HEK293 (cell line): ENCODE measurements around the gene GAS5.

ENCODE experiments used
- CTCF ChIA-PET: fragments of 350-600 bp; formaldehyde crosslinking; extraction: SDS; loops from one replicate; lab custom pipeline; 2021; ENCODE audit warnings: antibody characterized with exemption; lab: Yijun Ruan, JAX
- POLR2A ChIA-PET: fragments of 300-600 bp; formaldehyde crosslinking; extraction: SDS; loops from one replicate; lab custom pipeline; 2020; ENCODE audit warnings: antibody characterized with exemption, inconsistent platforms; lab: Yijun Ruan, JAX
- H3K27ac ChIP-seq: fragments of 200-500 bp; sonication (Bioruptor generic); 2 replicates; pipeline ENCODE4 v1.5.1; 2014; ENCODE audit warnings: low read depth, low read length, control low read depth, inconsistent platforms; ENCODE audit errors: extremely low read depth
- H3K36me3 ChIP-seq, 2 experiments: fragments of 200-500 bp in 1 of 2; sonication (Bioruptor generic) in 1 of 2; 1 replicate in 1 of 2; 2 replicates in 1 of 2; pipeline ENCODE4 v1.5.1; 2014 to 2017; ENCODE audit warnings: inconsistent platforms in 2 of 2, low read length in 2 of 2; ENCODE audit not compliant: control insufficient read depth in 2 of 2, insufficient read depth in 1 of 2
- H3K4me1 ChIP-seq: fragments of 200-500 bp; sonication (Bioruptor generic); 2 replicates; pipeline ENCODE4 v1.5.1; 2014; ENCODE audit warnings: mild to moderate bottlenecking, low read length, inconsistent platforms; ENCODE audit not compliant: control insufficient read depth, insufficient read depth
- H3K4me3 ChIP-seq: 2 replicates; pipeline ENCODE4 v1.5.1; 2011; ENCODE audit warnings: low read depth, mild to moderate bottlenecking, control low read depth, low read length, moderate library complexity
- H3K9me3 ChIP-seq: fragments of 200-500 bp; sonication (Bioruptor generic); 2 replicates; pipeline ENCODE4 v1.5.1; 2014; ENCODE audit warnings: low read depth, low read length, inconsistent platforms; ENCODE audit not compliant: control insufficient read depth, insufficient read depth
- AEBP2 ChIP-seq: fragments of 450-650 bp; formaldehyde crosslinking; IDR thresholded peaks from 2 replicates; pipeline ENCODE4 v1.5.1; 2016; ENCODE audit warnings: missing biosample characterization, missing genetic modification characterization, borderline replicate concordance
- GLI4 ChIP-seq: fragments of 450-650 bp; formaldehyde crosslinking; IDR thresholded peaks from 2 replicates; pipeline ENCODE4 v1.5.1; 2016; ENCODE audit warnings: missing biosample characterization, missing genetic modification characterization
- TRIM28 ChIP-seq: IDR thresholded peaks from 2 replicates; pipeline ENCODE4 v1.6.1; 2011; ENCODE audit warnings: low read length, control low read depth, borderline replicate concordance
- ZBTB1 ChIP-seq: fragments of 450-650 bp; formaldehyde crosslinking; IDR thresholded peaks from 2 replicates; pipeline ENCODE4 v1.5.1; 2016; ENCODE audit warnings: missing biosample characterization, missing genetic modification characterization
- ZBTB44 ChIP-seq: fragments of 450-650 bp; IDR thresholded peaks from 2 replicates; pipeline ENCODE4 v1.5.1; 2018; ENCODE audit warnings: missing biosample characterization, mild to moderate bottlenecking, missing genetic modification characterization
- ZBTB48 ChIP-seq: fragments of 450-650 bp; formaldehyde crosslinking; IDR thresholded peaks from 2 replicates; pipeline ENCODE4 v1.5.1; 2016; ENCODE audit warnings: missing biosample characterization, missing genetic modification characterization
- ZNF114 ChIP-seq: fragments of 450-650 bp; formaldehyde crosslinking; IDR thresholded peaks from 2 replicates; pipeline ENCODE4 v1.5.0; 2017; ENCODE audit warnings: missing biosample characterization, missing genetic modification characterization
- ZNF121 ChIP-seq: fragments of 450-650 bp; formaldehyde crosslinking; IDR thresholded peaks from 2 replicates; pipeline ENCODE4 v1.5.1; 2016; ENCODE audit warnings: missing biosample characterization, missing genetic modification characterization
- ZNF133 ChIP-seq: fragments of 450-650 bp; formaldehyde crosslinking; IDR thresholded peaks from 2 replicates; pipeline ENCODE4 v1.5.1; 2016; ENCODE audit warnings: missing biosample characterization, missing genetic modification characterization
- ZNF175 ChIP-seq: fragments of 450-650 bp; formaldehyde crosslinking; IDR thresholded peaks from 2 replicates; pipeline ENCODE4 v1.5.1; 2016; ENCODE audit warnings: missing biosample characterization, missing genetic modification characterization
- ZNF211 ChIP-seq: fragments of 450-650 bp; formaldehyde crosslinking; IDR thresholded peaks from 2 replicates; pipeline ENCODE4 v1.5.1; 2016; ENCODE audit warnings: low read depth, missing biosample characterization, missing genetic modification characterization
- ZNF23 ChIP-seq: fragments of 450-650 bp; formaldehyde crosslinking; IDR thresholded peaks from 2 replicates; pipeline ENCODE4 v1.5.1; 2016; ENCODE audit warnings: missing biosample characterization, missing genetic modification characterization, borderline replicate concordance
- ZNF621 ChIP-seq: fragments of 450-650 bp; formaldehyde crosslinking; IDR thresholded peaks from 2 replicates; pipeline ENCODE4 v1.5.1; 2017; ENCODE audit warnings: missing biosample characterization, missing genetic modification characterization
- ZNF692 ChIP-seq: fragments of 450-650 bp; formaldehyde crosslinking; IDR thresholded peaks from 2 replicates; pipeline ENCODE4 v1.5.1; 2016; ENCODE audit warnings: missing biosample characterization, missing genetic modification characterization
- ZNF704 ChIP-seq: fragments of 450-650 bp; formaldehyde crosslinking; IDR thresholded peaks from 2 replicates; pipeline ENCODE4 v1.5.1; 2016; ENCODE audit warnings: missing biosample characterization, missing genetic modification characterization
- ZNF837 ChIP-seq: fragments of 450-650 bp; formaldehyde crosslinking; IDR thresholded peaks from 2 replicates; pipeline ENCODE4 v1.5.1; 2016; ENCODE audit warnings: missing biosample characterization, missing genetic modification characterization
- ZSCAN18 ChIP-seq: fragments of 450-650 bp; formaldehyde crosslinking; IDR thresholded peaks from 2 replicates; pipeline ENCODE4 v1.5.1; 2016; ENCODE audit warnings: missing biosample characterization, missing genetic modification characterization
- ZSCAN4 ChIP-seq: fragments of 450-650 bp; formaldehyde crosslinking; IDR thresholded peaks from 2 replicates; pipeline ENCODE4 v1.5.1; 2017; ENCODE audit warnings: missing biosample characterization, missing genetic modification characterization

Gene GAS5

GRCh38 chr1:173853074-173853473 is 14.7 kb downstream of the GAS5 start (continued):
- no peak for TF ChIP-seq ZBTB44 (tag by site-specific recombination)
- TF ChIP-seq ZBTB48 = no peak
- TF ChIP-seq ZSCAN18 (tag by site-specific recombination) = no peak
- TF ChIP-seq GLI4 (tag by site-specific recombination) = no peak
- TF ChIP-seq ZNF121 (tag by site-specific recombination) = no peak
- TF ChIP-seq ZNF114 = no peak
- no peak for TF ChIP-seq ZNF175 (tag by site-specific recombination)
- no peak for TF ChIP-seq ZNF704
- TF ChIP-seq ZNF621 (tag by site-specific recombination) = no peak
- no peak for TF ChIP-seq ZNF692 (tag by site-specific recombination)

GRCh38 chr1:173852105-173852504 is 15.7 kb downstream of the GAS5 start:
- Histone ChIP-seq H3K36me3 (peaks cover 29 to 73% of the 10 kb centered on the region in 2 experiments), H3K9me3 (no peaks in the 10 kb centered on the region), H3K27ac (no peak overlapping the region), H3K4me3 (no peak overlapping the region), H3K4me1 (no peaks in the 10 kb centered on the region)
- TF ChIP-seq ZBTB1 (no peak), ZNF837 (tag by site-specific recombination) (no peak), ZNF133 (tag by site-specific recombination) (no peak), ZNF211 (tag by site-specific recombination) (no peak), ZSCAN4 (tag by site-specific recombination) (no peak), AEBP2 (tag by site-specific recombination) (no peak), ZNF23 (tag by site-specific recombination) (no peak), TRIM28 (no peak)
- ChIA-PET POLR2A (interaction anchor here (1.5 to 2.7 kb wide), 3 partner anchors 10 to 28 kb away, joined by 7 to 11 read pairs (median 8); partner anchors contain the start of genes CENPL, DARS2 and ZBTB37), CTCF (interaction anchor here (0.5 to 1.1 kb wide), 4 partner anchors 11 to 1108 kb away, joined by 3 to 5 read pairs (median 3); no protein-coding TSS in a partner anchor)
